HEK293 (cell line): Measurements from ENCODE around the gene ADRB1.

ENCODE experiments used
- GFI1B ChIP-seq: fragments of 450-650 bp; formaldehyde crosslinking; IDR thresholded peaks from 2 replicates; pipeline ENCODE4 v1.5.1; 2016; ENCODE audit warnings: missing biosample characterization, missing genetic modification characterization
- GLI4 ChIP-seq: fragments of 450-650 bp; formaldehyde crosslinking; IDR thresholded peaks from 2 replicates; pipeline ENCODE4 v1.5.1; 2016; ENCODE audit warnings: missing biosample characterization, missing genetic modification characterization
- GLIS1 ChIP-seq: fragments of 450-650 bp; formaldehyde crosslinking; IDR thresholded peaks from 2 replicates; pipeline ENCODE4 v1.5.1; 2016; ENCODE audit warnings: missing biosample characterization, missing genetic modification characterization
- GLIS2 ChIP-seq: fragments of 450-650 bp; formaldehyde crosslinking; IDR thresholded peaks from 2 replicates; pipeline ENCODE4 v1.5.1; 2016; ENCODE audit warnings: missing biosample characterization, missing genetic modification characterization
- KLF1 ChIP-seq: fragments of 450-650 bp; formaldehyde crosslinking; IDR thresholded peaks from 2 replicates; pipeline ENCODE4 v1.5.1; 2016; ENCODE audit warnings: missing biosample characterization, missing genetic modification characterization
- KLF9 ChIP-seq: fragments of 450-650 bp; formaldehyde crosslinking; IDR thresholded peaks from 2 replicates; pipeline ENCODE4 v1.5.1; 2016; ENCODE audit warnings: missing biosample characterization, missing genetic modification characterization, low read depth
- PRDM6 ChIP-seq: fragments of 450-650 bp; formaldehyde crosslinking; IDR thresholded peaks from 2 replicates; pipeline ENCODE4 v1.5.1; 2017; ENCODE audit warnings: missing biosample characterization, missing genetic modification characterization
- RBAK ChIP-seq: fragments of 450-650 bp; formaldehyde crosslinking; IDR thresholded peaks from 2 replicates; pipeline ENCODE4 v1.5.1; 2016; ENCODE audit warnings: missing biosample characterization, missing genetic modification characterization
- SP2 ChIP-seq: fragments of 450-650 bp; formaldehyde crosslinking; IDR thresholded peaks from 2 replicates; pipeline ENCODE4 v1.5.1; 2016; ENCODE audit warnings: missing biosample characterization, missing genetic modification characterization
- WT1 ChIP-seq: fragments of 450-650 bp; formaldehyde crosslinking; IDR thresholded peaks from 2 replicates; pipeline ENCODE4 v1.5.1; 2016; ENCODE audit warnings: missing biosample characterization, missing genetic modification characterization
- YY2 ChIP-seq: fragments of 450-650 bp; formaldehyde crosslinking; IDR thresholded peaks from 2 replicates; pipeline ENCODE4 v1.5.1; 2016; ENCODE audit warnings: missing biosample characterization, missing genetic modification characterization
- ZBTB1 ChIP-seq: fragments of 450-650 bp; formaldehyde crosslinking; IDR thresholded peaks from 2 replicates; pipeline ENCODE4 v1.5.1; 2016; ENCODE audit warnings: missing biosample characterization, missing genetic modification characterization
- ZBTB20 ChIP-seq: fragments of 450-650 bp; formaldehyde crosslinking; IDR thresholded peaks from 2 replicates; pipeline ENCODE4 v1.5.1; 2016; ENCODE audit warnings: missing biosample characterization, missing genetic modification characterization
- ZBTB6 ChIP-seq: fragments of 450-650 bp; formaldehyde crosslinking; IDR thresholded peaks from 2 replicates; pipeline ENCODE4 v1.5.1; 2017; ENCODE audit warnings: missing biosample characterization, missing genetic modification characterization
- ZBTB8A ChIP-seq: fragments of 450-650 bp; formaldehyde crosslinking; IDR thresholded peaks from 2 replicates; pipeline ENCODE4 v1.5.1; 2016; ENCODE audit warnings: missing biosample characterization, missing genetic modification characterization
- ZEB2 ChIP-seq: fragments of 450-650 bp; formaldehyde crosslinking; IDR thresholded peaks from 2 replicates; pipeline ENCODE4 v1.5.1; 2016; ENCODE audit warnings: missing biosample characterization, missing genetic modification characterization
- ZFHX2 ChIP-seq: fragments of 450-650 bp; formaldehyde crosslinking; conservative IDR thresholded peaks from 2 replicates; pipeline ENCODE4 v1.5.1; 2016; ENCODE audit warnings: missing biosample characterization, missing genetic modification characterization
- ZNF112 ChIP-seq: fragments of 450-650 bp; formaldehyde crosslinking; IDR thresholded peaks from 2 replicates; pipeline ENCODE4 v1.5.0; 2017; ENCODE audit warnings: missing biosample characterization, missing genetic modification characterization
- ZNF121 ChIP-seq: fragments of 450-650 bp; formaldehyde crosslinking; IDR thresholded peaks from 2 replicates; pipeline ENCODE4 v1.5.1; 2016; ENCODE audit warnings: missing biosample characterization, missing genetic modification characterization
- ZNF2 ChIP-seq: fragments of 450-650 bp; formaldehyde crosslinking; IDR thresholded peaks from 2 replicates; pipeline ENCODE4 v1.5.1; 2016; ENCODE audit warnings: missing biosample characterization, missing genetic modification characterization
- ZNF335 ChIP-seq: fragments of 450-650 bp; formaldehyde crosslinking; conservative IDR thresholded peaks from 2 replicates; pipeline ENCODE4 v1.5.1; 2016; ENCODE audit warnings: missing biosample characterization, missing genetic modification characterization
- ZNF354C ChIP-seq: fragments of 450-650 bp; formaldehyde crosslinking; IDR thresholded peaks from 2 replicates; pipeline ENCODE4 v1.5.1; 2016; ENCODE audit warnings: missing biosample characterization, missing genetic modification characterization, low read depth, borderline replicate concordance
- ZNF398 ChIP-seq: fragments of 450-650 bp; formaldehyde crosslinking; IDR thresholded peaks from 2 replicates; pipeline ENCODE4 v1.5.1; 2017; ENCODE audit warnings: missing biosample characterization, missing genetic modification characterization
- ZNF423 ChIP-seq: fragments of 450-650 bp; formaldehyde crosslinking; IDR thresholded peaks from 2 replicates; pipeline ENCODE4 v1.5.1; 2016; ENCODE audit warnings: missing biosample characterization, missing genetic modification characterization
- ZNF548 ChIP-seq: fragments of 450-650 bp; formaldehyde crosslinking; IDR thresholded peaks from 2 replicates; pipeline ENCODE4 v1.5.1; 2016; ENCODE audit warnings: missing biosample characterization, missing genetic modification characterization
- ZNF549 ChIP-seq: fragments of 450-650 bp; IDR thresholded peaks from 2 replicates; pipeline ENCODE4 v1.5.1; 2018; ENCODE audit warnings: missing biosample characterization, missing genetic modification characterization, mild to moderate bottlenecking, inconsistent platforms, moderate library complexity
- ZNF558 ChIP-seq: fragments of 450-650 bp; formaldehyde crosslinking; IDR thresholded peaks from 2 replicates; pipeline ENCODE4 v1.5.1; 2016; ENCODE audit warnings: missing biosample characterization, missing genetic modification characterization
- ZNF561 ChIP-seq: fragments of 450-650 bp; IDR thresholded peaks from 2 replicates; pipeline ENCODE4 v1.5.1; 2018; ENCODE audit warnings: missing biosample characterization, missing genetic modification characterization, borderline replicate concordance
- ZNF624 ChIP-seq: fragments of 450-650 bp; formaldehyde crosslinking; IDR thresholded peaks from 2 replicates; pipeline ENCODE4 v1.5.1; 2017; ENCODE audit warnings: missing biosample characterization, missing genetic modification characterization
- ZNF629 ChIP-seq: fragments of 450-650 bp; formaldehyde crosslinking; IDR thresholded peaks from 2 replicates; pipeline ENCODE4 v1.5.1; 2017; ENCODE audit warnings: missing biosample characterization, missing genetic modification characterization
- ZNF658 ChIP-seq: fragments of 450-650 bp; formaldehyde crosslinking; IDR thresholded peaks from 2 replicates; pipeline ENCODE4; 2016; ENCODE audit warnings: missing biosample characterization, missing genetic modification characterization
- ZNF660 ChIP-seq: fragments of 450-650 bp; IDR thresholded peaks from 2 replicates; pipeline ENCODE4 v1.5.1; 2018; ENCODE audit warnings: missing biosample characterization, mild to moderate bottlenecking, missing genetic modification characterization
- ZNF76 ChIP-seq: fragments of 450-650 bp; formaldehyde crosslinking; IDR thresholded peaks from 2 replicates; pipeline ENCODE4; 2016; ENCODE audit warnings: low read depth, missing biosample characterization, missing genetic modification characterization, borderline replicate concordance
- ZNF777 ChIP-seq: fragments of 450-650 bp; formaldehyde crosslinking; IDR thresholded peaks from 2 replicates; pipeline ENCODE4 v1.5.1; 2017; ENCODE audit warnings: missing biosample characterization, missing genetic modification characterization, borderline replicate concordance
- ZXDB ChIP-seq: fragments of 450-650 bp; formaldehyde crosslinking; IDR thresholded peaks from 2 replicates; pipeline ENCODE4 v1.5.1; 2016; ENCODE audit warnings: missing biosample characterization, missing genetic modification characterization
- TF ChIP-seq, protein P1 (sequence below): fragments of 450-650 bp; formaldehyde crosslinking; IDR thresholded peaks from 2 replicates; pipeline ENCODE4 v1.5.1; 2016; ENCODE audit warnings: missing biosample characterization, missing genetic modification characterization

Gene ADRB1

GRCh38 chr10:114043532-114044246, at the start of gene ADRB1 (continued):
- no peak for TF ChIP-seq ZNF112 (tag by site-specific recombination)
- peak; percentile 80 for TF ChIP-seq ZNF423 (tag by site-specific recombination)
- TF ChIP-seq ZNF558 (tag by site-specific recombination) = no peak
- no peak for TF ChIP-seq ZXDB
- peak; percentile 44 for TF ChIP-seq GLIS1 (tag by site-specific recombination)
- peak; percentile 85 for TF ChIP-seq ZBTB20 (tag by site-specific recombination)
- TF ChIP-seq KLF9 = peak; percentile 62
- TF ChIP-seq ZNF121 (tag by site-specific recombination) = no peak
- TF ChIP-seq, protein P1, sequence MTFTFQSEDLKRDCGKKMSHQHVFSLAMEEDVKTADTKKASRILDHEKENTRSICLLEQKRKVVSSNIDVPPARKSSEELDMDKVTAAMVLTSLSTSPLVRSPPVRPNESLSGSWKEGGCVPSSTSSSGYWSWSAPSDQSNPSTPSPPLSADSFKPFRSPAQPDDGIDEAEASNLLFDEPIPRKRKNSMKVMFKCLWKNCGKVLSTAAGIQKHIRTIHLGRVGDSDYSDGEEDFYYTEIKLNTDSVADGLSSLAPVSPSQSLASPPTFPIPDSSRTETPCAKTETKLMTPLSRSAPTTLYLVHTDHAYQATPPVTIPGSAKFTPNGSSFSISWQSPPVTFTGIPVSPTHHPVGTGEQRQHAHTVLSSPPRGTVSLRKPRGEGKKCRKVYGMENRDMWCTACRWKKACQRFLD = no peak
- TF ChIP-seq ZNF548 (tag by site-specific recombination) = no peak
- peak; percentile 17 for TF ChIP-seq ZBTB6 (tag by site-specific recombination)
- TF ChIP-seq ZNF354C (tag by site-specific recombination) = no peak
- TF ChIP-seq KLF1 = no peak
- TF ChIP-seq ZNF629 (tag by site-specific recombination) = no peak
- no peak for TF ChIP-seq ZNF76 (tag by site-specific recombination)
- no peak for TF ChIP-seq ZNF335
- no peak for TF ChIP-seq ZFHX2 (tag by site-specific recombination)
- no peak for TF ChIP-seq WT1 (tag by site-specific recombination)
- no peak for TF ChIP-seq ZNF624 (tag by site-specific recombination)
- TF ChIP-seq YY2 (tag by site-specific recombination) = no peak
- TF ChIP-seq ZNF549 (tag by site-specific recombination) = no peak
- no peak for TF ChIP-seq PRDM6
- TF ChIP-seq ZNF660 (tag by site-specific recombination) = 0 out of 2 replicates have a peak, but pooled peaks have one; percentile 16
- TF ChIP-seq ZNF777 = no peak
- TF ChIP-seq ZBTB1 (tag by site-specific recombination) = no peak
- no peak for TF ChIP-seq ZNF2 (tag by site-specific recombination)
- TF ChIP-seq GFI1B (tag by site-specific recombination) = no peak
- TF ChIP-seq ZBTB8A = peak; percentile 80
- TF ChIP-seq GLI4 = no peak
- TF ChIP-seq ZEB2 (tag by site-specific recombination) = no peak
- peak; percentile 39 for TF ChIP-seq ZNF398 (tag by site-specific recombination)
- TF ChIP-seq SP2 = peak; percentile 57
- TF ChIP-seq ZNF561 (tag by site-specific recombination) = no peak
- TF ChIP-seq ZNF658 (tag by site-specific recombination) = no peak
- no peak; the same call in 1 of the 2 replicates for TF ChIP-seq GLIS2 (tag by site-specific recombination)
- no peak for TF ChIP-seq RBAK
